ENCODE results near the gene MMP21.

GRCh38 chr10:125773687-125774543 is 1.7 kb downstream of the MMP21 start:
- no peak for TF ChIP-seq CHD2 (IDR thresholded peaks at IDR 0.05; ENCODE audit: low read length, partially characterized antibody)
- TF ChIP-seq, protein P1, sequence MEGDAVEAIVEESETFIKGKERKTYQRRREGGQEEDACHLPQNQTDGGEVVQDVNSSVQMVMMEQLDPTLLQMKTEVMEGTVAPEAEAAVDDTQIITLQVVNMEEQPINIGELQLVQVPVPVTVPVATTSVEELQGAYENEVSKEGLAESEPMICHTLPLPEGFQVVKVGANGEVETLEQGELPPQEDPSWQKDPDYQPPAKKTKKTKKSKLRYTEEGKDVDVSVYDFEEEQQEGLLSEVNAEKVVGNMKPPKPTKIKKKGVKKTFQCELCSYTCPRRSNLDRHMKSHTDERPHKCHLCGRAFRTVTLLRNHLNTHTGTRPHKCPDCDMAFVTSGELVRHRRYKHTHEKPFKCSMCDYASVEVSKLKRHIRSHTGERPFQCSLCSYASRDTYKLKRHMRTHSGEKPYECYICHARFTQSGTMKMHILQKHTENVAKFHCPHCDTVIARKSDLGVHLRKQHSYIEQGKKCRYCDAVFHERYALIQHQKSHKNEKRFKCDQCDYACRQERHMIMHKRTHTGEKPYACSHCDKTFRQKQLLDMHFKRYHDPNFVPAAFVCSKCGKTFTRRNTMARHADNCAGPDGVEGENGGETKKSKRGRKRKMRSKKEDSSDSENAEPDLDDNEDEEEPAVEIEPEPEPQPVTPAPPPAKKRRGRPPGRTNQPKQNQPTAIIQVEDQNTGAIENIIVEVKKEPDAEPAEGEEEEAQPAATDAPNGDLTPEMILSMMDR (IDR thresholded peaks at IDR 0.05) = no peak
- TF ChIP-seq JUNB (IDR thresholded peaks at IDR 0.05) = no peak
- TF ChIP-seq TP53 (CRISPR knock-in tag; IDR thresholded peaks at IDR 0.05) = no peak
- no peak for TF ChIP-seq HEYL (CRISPR knock-in tag; IDR thresholded peaks at IDR 0.05)
- TF ChIP-seq EP300 (IDR thresholded peaks at IDR 0.05) = no peak
- TF ChIP-seq SMC3 (IDR thresholded peaks at IDR 0.05) = no peak
- TF ChIP-seq, protein P2, sequence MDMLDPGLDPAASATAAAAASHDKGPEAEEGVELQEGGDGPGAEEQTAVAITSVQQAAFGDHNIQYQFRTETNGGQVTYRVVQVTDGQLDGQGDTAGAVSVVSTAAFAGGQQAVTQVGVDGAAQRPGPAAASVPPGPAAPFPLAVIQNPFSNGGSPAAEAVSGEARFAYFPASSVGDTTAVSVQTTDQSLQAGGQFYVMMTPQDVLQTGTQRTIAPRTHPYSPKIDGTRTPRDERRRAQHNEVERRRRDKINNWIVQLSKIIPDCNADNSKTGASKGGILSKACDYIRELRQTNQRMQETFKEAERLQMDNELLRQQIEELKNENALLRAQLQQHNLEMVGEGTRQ (IDR thresholded peaks at IDR 0.05) = no peak
- TF ChIP-seq POLR2A (IDR thresholded peaks at IDR 0.05; ENCODE audit: low read length) = no peak
- no peak for TF ChIP-seq POLR2AphosphoS2 (conservative IDR thresholded peaks at IDR 0.05; ENCODE audit: low read length)
- TF ChIP-seq CEBPB (IDR thresholded peaks at IDR 0.05) = no peak
